ENCODE results near the gene PTH. TPM values are rescaled to one million over a fixed set of nuclear protein-coding genes. Genes with fewer than 3 reads are reported as not detected.

The PTH gene
- total RNA-seq (2011; cell fraction: chromatin; rRNA removed; ENCODE audit: low replicate concordance) = not detected in 2 replicates
- not detected in 2 replicates for total RNA-seq (2011; cell fraction: nucleolus; rRNA removed)
- total RNA-seq (2011; cell fraction: nucleoplasm; rRNA removed) = not detected in 2 replicates
- total RNA-seq (2014; rRNA removed) (not detected in 2 replicates), total RNA-seq (2014; rRNA removed; fragmentation: Illumina TruSeq; extraction: Trizol) (not detected in 2 replicates), total RNA-seq (2015; rRNA removed; fragmentation: Illumina TruSeq; extraction: Trizol) (not detected in 2 replicates), total RNA-seq (2021) (not detected in 2 replicates), polyA plus RNA-seq (2011; rRNA removed) (not detected in 2 replicates), polyA plus RNA-seq (2014; fragmentation: Illumina TruSeq; extraction: Trizol) (not detected in 2 replicates), polyA plus RNA-seq (2014; fragmentation: Nextera tagmentation; extraction: Ambion mirVana) (not detected), polyA plus RNA-seq (2014; rRNA removed) (not detected in 2 replicates), polyA minus RNA-seq (2011; rRNA and poly(A)+ RNA removed) (not detected in 2 replicates), Bru-seq, nascent RNA (not detected), BruChase-seq, experiment 1, labeled RNA remaining after a 2-hour chase (not detected), BruChase-seq, experiment 2, labeled RNA remaining after a 6-hour chase (not detected)
- polyA plus RNA-seq (2011; cell fraction: cytosol; rRNA removed) = not detected in 2 replicates
- polyA plus RNA-seq (2011; cell fraction: nucleus; rRNA removed) = not detected in 2 replicates
- polyA plus RNA-seq (2012) = not detected in 2 replicates
- polyA minus RNA-seq (2011; cell fraction: cytosol; rRNA and poly(A)+ RNA removed) = not detected in 2 replicates
- polyA minus RNA-seq (2011; cell fraction: nucleus; rRNA and poly(A)+ RNA removed) = not detected in 2 replicates
- long read RNA-seq, experiment 1 = 0 reads
- long read RNA-seq, experiment 2 = 0 reads
- long read RNA-seq, experiment 3 = 0 reads

DNA sequence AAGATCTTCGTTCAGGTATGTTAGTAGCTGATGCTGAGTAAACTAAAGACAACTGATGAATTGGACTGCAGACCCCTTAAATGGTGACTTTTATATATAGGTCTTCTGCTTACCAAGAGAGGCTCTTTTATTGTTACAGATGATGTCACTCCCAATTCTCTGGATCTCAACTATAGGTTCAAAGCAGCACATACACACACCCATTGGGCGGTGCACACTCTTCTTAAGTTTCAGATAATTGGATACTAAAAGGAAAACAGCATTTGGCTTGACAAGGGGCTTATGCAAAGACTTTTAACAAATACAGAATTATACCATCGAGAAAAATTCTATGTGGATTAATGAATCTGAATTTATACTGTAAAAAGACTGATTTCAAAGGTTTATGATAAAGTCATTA is at the start of gene PTH:
PTH (minus strand) TSS at position 69 of the 400 bp plus-strand sequence. CDS start 3,142 bp downstream, outside the sequence.
- Histone ChIP-seq H3K27ac (ENCODE audit: extremely low read depth, low read depth, low read length) (no peak within 1 kb of the TSS), H3K9me3 (replicated peaks; ENCODE audit: control insufficient read depth, insufficient read depth, low read depth, low read length) (no peaks in the 10 kb centered on the region), H3K4me3 (no peak within 1 kb of the TSS), H2AFZ (ENCODE audit: low read depth, low read length) (no peak within 1 kb of the TSS), H3K9me1 (ENCODE audit: control insufficient read depth, insufficient read depth, low read length) (no peaks in the 10 kb centered on the region), H4K20me1 (replicated peaks; ENCODE audit: control insufficient read depth, insufficient read depth, low read length) (no peaks in the 10 kb centered on the region), H3K4me2 (ENCODE audit: insufficient read depth, low read length) (no peak within 1 kb of the TSS), H3K4me1 (replicated peaks in 1 of 2; ENCODE audit: control insufficient read depth in 2 of 2, insufficient read depth in 2 of 2, low read length in 2 of 2) (no peaks in the 10 kb centered on the region), H3K9ac (ENCODE audit: insufficient read depth in 1 of 2, low read depth in 2 of 2, low read length in 2 of 2) (no peak within 1 kb of the TSS), H3K36me3 (ENCODE audit: control insufficient read depth, insufficient read depth, low read length) (no peaks in the 10 kb centered on the region), H3K79me2 (ENCODE audit: control insufficient read depth, insufficient read depth, low read length) (no peaks in the 10 kb centered on the region), H3K27me3 (ENCODE audit: control insufficient read depth in 2 of 2, insufficient read depth in 2 of 2, low read length in 2 of 2) (peaks cover 2 to 3% of the 10 kb centered on the region in 2 experiments; a peak in 1 of 5 replicates)
- ChIA-PET CTCF (ENCODE audit: low intra/inter-chr PET ratio) (no interaction called here), POLR2A (no interaction called here)
- in situ Hi-C loops (cut with MboI) = no loop called here
- 0% methylated on average over 3 of the region's 3 CpGs for WGBS (ENCODE audit: insufficient coverage, low coverage, missing lambda C conversion rate)
- intact Hi-C loops (cut with micrococcal nuclease) = no loop called here
- no peak for DNase-seq (ENCODE audit: extremely low read depth in 1 of 4, low spot score in 3 of 4)
- no TSS peak for BruUV-seq (replicated peaks)
- FAIRE-seq = no peak
- no peak for ATAC-seq
- TF ChIP-seq, protein P1, sequence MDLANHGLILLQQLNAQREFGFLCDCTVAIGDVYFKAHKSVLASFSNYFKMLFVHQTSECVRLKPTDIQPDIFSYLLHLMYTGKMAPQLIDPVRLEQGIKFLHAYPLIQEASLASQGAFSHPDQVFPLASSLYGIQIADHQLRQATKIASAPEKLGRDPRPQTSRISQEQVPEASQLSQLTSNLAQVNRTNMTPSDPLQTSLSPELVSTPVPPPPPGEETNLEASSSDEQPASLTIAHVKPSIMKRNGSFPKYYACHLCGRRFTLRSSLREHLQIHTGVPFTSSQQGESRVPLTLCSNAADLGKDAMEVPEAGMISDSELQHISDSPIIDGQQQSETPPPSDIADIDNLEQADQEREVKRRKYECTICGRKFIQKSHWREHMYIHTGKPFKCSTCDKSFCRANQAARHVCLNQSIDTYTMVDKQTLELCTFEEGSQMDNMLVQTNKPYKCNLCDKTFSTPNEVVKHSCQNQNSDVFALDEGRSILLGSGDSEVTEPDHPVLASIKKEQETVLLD (IDR thresholded peaks at IDR 0.05) = no peak
- TF ChIP-seq TBP (optimal IDR thresholded peaks at IDR 0.05; ENCODE audit: low read depth, low read length) = no peak
- no peak for TF ChIP-seq CBX1 (IDR thresholded peaks at IDR 0.05; ENCODE audit: low read depth)
- no peak for TF ChIP-seq ZFP1 (CRISPR knock-in tag; IDR thresholded peaks at IDR 0.05)
- TF ChIP-seq, protein P2, sequence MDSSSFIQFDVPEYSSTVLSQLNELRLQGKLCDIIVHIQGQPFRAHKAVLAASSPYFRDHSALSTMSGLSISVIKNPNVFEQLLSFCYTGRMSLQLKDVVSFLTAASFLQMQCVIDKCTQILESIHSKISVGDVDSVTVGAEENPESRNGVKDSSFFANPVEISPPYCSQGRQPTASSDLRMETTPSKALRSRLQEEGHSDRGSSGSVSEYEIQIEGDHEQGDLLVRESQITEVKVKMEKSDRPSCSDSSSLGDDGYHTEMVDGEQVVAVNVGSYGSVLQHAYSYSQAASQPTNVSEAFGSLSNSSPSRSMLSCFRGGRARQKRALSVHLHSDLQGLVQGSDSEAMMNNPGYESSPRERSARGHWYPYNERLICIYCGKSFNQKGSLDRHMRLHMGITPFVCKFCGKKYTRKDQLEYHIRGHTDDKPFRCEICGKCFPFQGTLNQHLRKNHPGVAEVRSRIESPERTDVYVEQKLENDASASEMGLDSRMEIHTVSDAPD (CRISPR knock-in tag; IDR thresholded peaks at IDR 0.05) = no peak
- no peak for TF ChIP-seq SAP30 (IDR thresholded peaks at IDR 0.05; ENCODE audit: borderline replicate concordance, insufficient read depth, low read depth, low read length, poor library complexity, severe bottlenecking)
- no peak for TF ChIP-seq ZBTB1 (CRISPR knock-in tag; IDR thresholded peaks at IDR 0.05; ENCODE audit: borderline replicate concordance, low read depth)
- TF ChIP-seq ZNF212 (CRISPR knock-in tag; IDR thresholded peaks at IDR 0.05) = no peak
- no peak for TF ChIP-seq RBM39 (optimal IDR thresholded peaks at IDR 0.05; ENCODE audit: low read depth, low read length)
- TF ChIP-seq ZNF134 (CRISPR knock-in tag; conservative IDR thresholded peaks at IDR 0.05) = no peak
- TF ChIP-seq, protein P3, sequence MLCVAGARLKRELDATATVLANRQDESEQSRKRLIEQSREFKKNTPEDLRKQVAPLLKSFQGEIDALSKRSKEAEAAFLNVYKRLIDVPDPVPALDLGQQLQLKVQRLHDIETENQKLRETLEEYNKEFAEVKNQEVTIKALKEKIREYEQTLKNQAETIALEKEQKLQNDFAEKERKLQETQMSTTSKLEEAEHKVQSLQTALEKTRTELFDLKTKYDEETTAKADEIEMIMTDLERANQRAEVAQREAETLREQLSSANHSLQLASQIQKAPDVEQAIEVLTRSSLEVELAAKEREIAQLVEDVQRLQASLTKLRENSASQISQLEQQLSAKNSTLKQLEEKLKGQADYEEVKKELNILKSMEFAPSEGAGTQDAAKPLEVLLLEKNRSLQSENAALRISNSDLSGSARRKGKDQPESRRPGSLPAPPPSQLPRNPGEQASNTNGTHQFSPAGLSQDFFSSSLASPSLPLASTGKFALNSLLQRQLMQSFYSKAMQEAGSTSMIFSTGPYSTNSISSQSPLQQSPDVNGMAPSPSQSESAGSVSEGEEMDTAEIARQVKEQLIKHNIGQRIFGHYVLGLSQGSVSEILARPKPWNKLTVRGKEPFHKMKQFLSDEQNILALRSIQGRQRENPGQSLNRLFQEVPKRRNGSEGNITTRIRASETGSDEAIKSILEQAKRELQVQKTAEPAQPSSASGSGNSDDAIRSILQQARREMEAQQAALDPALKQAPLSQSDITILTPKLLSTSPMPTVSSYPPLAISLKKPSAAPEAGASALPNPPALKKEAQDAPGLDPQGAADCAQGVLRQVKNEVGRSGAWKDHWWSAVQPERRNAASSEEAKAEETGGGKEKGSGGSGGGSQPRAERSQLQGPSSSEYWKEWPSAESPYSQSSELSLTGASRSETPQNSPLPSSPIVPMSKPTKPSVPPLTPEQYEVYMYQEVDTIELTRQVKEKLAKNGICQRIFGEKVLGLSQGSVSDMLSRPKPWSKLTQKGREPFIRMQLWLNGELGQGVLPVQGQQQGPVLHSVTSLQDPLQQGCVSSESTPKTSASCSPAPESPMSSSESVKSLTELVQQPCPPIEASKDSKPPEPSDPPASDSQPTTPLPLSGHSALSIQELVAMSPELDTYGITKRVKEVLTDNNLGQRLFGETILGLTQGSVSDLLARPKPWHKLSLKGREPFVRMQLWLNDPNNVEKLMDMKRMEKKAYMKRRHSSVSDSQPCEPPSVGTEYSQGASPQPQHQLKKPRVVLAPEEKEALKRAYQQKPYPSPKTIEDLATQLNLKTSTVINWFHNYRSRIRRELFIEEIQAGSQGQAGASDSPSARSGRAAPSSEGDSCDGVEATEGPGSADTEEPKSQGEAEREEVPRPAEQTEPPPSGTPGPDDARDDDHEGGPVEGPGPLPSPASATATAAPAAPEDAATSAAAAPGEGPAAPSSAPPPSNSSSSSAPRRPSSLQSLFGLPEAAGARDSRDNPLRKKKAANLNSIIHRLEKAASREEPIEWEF (CRISPR knock-in tag; IDR thresholded peaks at IDR 0.05) = no peak

Data from K562 (cell line).